ENCODE results near the gene DOCK2.
"Not testable (repeated sequence)": the region's sequence is repeated elsewhere in the genome, so short reads cannot be mapped to it uniquely, and the experiment has no call there.

DOCK2 gene

GRCh38 chr5:169637085-169637548 is at the start of gene DOCK2:
TSS of gene DOCK2 (plus strand) at chr5:169637275. CDS start at chr5:169637327, 52 bp downstream.
- no peak for DNase-seq

GRCh38 chr5:169590602-169591001 is 46.5 kb upstream of the DOCK2 start:
- no peak for DNase-seq

GRCh38 chr5:169591636-169592035 is 45.4 kb upstream of the DOCK2 start:
- DNase-seq = no peak

DNA sequence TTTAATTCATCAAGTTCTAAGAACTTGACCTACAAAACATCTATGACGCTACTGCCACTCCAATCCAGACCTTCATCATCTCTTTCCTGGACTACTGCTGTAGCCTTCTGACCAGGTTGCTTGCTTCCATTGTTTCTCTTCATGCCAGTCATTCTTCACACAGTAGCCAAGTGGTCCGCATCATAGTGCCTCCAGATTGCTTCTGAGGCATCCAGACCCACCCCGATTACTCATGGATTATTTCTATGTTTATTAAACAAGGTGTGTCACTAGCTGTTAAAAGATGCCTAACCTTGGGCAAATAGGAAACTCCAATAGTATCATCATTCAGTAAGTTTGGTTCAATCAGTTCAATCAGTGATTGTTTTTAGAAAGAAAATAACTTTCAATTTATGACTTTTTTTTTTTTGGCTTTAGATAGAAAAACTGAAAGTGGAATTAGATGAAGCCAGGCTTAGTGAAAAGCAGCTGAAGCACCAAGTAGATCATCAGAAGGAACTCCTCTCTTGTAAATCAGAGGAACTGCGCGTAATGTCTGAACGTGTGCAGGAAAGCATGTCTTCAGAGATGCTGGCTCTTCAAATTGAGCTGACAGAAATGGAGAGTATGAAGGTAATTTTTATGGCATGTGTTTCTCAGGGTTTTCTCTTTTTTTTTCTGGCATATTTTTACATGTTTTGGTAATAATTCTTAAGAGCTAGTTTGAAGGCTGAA is 44.0 kb upstream of the DOCK2 start:
- no peak for DNase-seq

GRCh38 chr5:169595172-169595820 is 41.8 kb upstream of the DOCK2 start:
- DNase-seq = no peak

GRCh38 chr5:169599451-169599850 is 37.6 kb upstream of the DOCK2 start:
- no peak for DNase-seq

DNA sequence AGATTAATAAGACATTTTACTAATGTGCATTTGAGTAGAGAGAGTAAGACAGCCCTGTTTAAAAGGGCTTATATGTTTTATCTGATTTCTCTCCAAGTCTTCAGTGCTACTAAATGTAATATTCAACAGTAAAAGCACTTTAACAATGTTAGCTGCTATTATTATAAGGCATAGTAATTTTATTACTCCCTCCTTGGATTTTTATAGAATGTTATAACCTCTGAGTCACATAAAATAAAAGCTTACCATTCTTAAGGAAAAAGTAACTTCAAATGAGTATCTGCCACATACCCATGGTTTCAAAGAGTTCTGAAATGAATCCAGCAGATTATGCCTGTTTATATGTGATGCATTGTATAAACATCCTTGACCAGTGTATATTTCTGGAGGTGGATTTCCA is 34.5 kb upstream of the DOCK2 start:
- no peak for DNase-seq

DNA sequence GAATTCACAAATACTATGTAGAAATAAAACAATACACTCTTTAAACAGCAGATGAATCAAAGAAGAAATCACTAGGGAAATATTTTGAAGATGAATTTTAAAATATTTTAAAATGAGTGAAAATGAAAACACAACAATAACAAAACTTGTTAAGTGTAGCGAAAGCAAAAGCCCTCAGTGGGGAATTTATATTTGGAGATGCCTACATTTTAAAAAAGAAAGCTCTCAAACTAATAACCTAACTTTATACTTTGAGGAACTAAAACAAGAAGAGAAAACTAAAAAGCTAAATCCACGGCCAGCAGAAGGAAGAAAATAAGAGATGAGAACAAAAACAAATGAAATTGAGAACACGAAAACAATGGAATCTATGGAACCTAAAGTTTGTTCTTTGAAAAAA is 30.8 kb upstream of the DOCK2 start:
- DNase-seq = no peak

DNA sequence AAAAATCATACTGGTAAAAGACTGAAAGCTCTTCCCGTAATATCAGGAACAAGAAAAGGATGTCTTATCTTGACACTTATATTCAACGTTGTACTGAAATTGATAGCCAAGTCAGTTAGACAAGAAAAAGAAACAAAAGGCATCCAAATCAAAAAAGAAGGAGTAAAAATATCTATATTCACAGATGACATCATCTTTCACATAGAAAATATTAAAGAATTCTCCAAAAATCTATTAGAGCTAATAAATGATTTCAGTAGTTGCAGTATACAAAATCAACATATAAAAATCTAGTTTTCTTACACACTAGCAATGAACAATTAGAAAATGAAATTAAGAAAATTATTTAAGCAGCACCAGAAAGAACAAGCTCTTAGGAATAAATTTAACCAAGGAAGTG is 29.2 kb upstream of the DOCK2 start:
- DNase-seq = no peak

GRCh38 chr5:169609716-169610115 is 27.4 kb upstream of the DOCK2 start:
- no peak for DNase-seq

- DNase-seq = no peak
These were observed 26.5 kb upstream of the DOCK2 start for GRCh38 chr5:169610606-169611005.

DNA sequence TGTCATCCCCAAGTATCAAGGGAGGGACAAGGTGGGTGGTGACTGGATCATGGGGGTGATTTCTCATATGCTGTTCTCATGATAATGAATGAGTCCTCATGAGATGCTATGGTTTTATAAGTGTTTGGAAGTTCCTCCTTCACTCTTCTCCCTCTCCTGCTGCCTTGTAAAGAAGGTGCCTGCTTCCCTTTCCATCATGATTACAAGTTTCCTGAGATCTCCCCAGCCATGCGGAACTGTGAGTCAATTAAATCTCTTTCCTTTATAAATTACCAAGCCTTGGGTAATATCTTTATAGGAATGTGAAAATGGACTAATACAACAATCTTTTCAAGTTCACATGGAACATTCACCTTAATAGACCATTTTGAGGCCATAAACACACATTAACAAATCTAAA is 21.5 kb upstream of the DOCK2 start:
- DNase-seq = no peak

- DNase-seq = not testable (repeated sequence)
These were observed 12.8 kb upstream of the DOCK2 start for GRCh38 chr5:169624307-169624706.

DNA sequence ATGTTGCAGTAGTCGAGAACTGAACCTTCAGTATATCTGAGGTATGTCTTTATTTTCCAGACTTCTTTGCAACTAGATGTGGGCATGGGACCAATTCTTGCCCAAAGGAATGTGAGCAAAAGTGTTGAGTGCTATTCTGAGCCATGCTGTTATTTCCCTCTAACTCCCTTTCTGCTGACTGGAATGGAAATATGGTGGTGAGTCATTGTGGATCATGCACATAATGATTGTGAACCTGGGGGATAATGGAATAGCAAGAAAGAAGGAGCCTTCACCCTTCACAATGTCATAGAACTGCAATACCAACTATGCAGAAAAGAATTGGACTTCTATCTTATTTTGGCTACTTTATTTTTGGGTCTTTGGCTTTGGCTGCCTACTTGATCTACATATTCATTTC is 10.3 kb upstream of the DOCK2 start:
- no peak for DNase-seq

DNA sequence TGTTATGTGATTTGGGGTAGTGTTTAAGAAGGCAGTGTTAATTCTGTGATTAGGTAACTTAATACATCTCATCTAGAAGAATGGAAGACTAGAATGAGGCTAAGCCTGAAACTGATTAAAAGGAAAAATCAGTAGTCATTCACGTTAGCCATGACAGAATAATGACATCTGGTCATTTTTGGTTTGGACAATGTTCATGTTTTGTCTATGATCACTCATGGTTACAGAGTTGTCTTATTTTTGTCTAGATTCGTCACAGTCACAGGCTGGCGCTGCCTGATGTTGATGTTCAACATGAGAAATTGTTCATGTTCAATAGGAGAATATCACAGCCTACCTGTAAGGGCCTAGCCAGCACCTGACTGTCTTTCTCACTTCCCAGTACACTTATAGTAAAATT is 9.5 kb upstream of the DOCK2 start:
- DNase-seq = no peak

GRCh38 chr5:169628892-169629291 is 8.2 kb upstream of the DOCK2 start:
- no peak for DNase-seq

DNA sequence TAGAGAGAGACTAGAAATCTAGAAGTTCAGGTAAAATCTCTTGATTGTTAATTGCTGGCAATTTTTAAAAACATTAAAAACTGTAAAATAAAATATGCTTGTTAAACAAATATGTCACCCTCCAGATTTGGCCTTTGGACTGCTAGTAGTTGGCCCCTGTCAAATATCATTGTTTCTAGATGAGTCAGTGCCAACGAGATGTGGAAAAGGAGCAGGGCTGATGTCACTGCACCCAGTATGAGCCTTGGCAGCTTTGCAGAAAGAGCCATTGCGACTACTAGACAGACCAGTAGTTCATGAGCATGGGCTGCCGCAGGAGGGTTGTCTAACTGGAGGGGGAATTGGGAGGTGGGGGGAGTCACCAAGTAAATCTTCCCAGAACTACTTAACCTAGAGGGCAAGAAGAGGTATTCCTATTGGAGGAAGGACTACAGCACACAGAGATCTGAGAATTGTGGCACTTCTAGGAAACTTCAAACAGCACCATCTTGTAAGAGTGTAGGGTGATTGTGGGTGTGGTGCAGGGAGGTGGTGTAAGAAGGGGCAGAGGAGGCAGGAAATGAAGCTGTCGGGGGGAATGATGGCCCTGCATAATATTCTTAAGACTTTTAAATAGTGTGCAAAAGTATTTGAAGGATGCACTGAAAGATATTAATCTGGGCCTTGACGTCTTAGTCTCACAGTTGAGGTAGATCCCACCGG is 7.1 kb upstream of the DOCK2 start:
- no peak for DNase-seq

DNA sequence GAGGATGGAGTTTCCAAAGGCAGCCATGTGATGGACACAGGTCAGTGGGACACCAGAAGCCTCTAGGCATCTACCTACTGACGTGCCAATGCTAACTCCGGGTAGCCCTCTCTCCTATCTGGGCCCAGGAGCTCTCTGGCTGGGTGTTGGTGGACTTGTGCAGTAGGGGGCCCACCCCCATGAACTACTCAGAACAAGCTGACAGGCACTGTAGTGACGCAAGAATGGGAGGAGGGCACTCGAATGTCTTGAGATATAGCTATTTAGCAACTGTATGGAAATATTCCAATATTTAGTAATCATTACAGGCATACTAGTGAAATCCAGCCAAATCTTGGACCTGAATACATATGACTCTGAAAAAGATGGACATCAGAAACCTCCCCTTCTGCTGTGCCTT is 5.7 kb upstream of the DOCK2 start:
- DNase-seq = no peak

- DNase-seq = no peak
These were observed 4.1 kb upstream of the DOCK2 start for GRCh38 chr5:169632946-169633345.

DNA sequence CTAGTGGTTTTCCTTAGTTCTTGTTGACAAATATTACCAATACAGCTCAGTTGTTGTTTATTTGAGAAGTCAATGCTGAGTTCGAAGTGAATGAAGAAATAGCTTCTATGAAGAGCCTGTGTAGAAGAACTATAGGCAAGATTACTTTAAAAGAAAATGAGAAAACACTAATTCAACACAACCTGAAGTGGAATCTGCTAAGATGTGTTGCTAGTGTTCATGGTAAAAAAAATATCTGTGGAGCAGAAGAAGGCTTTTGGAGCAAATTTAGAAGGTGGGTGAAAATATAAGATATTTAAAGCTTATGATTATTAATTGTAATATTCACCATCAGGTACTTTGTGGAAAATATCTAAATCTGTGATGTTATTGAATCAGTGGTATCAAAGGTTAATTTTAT is 2.5 kb upstream of the DOCK2 start:
- DNase-seq = no peak

DNA sequence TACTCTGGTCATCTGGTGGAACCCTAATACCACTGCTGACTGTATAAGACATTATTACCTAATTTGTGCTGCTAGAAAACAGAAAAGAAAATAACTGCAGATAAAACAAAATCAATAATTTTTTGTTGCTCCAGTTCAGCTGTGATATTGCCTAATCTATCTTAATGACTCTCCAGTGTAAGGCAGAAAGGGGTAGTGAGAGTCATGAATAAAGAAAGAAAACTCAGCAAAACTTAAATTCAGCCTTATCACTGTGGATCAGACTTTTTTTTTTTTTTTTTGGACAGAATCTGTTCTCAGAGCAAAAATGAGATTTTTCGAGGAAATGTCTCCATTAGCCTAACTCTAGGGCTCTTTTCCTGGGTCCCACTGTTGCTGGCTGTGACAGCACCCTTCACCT is 1.1 kb upstream of the DOCK2 start:
- no peak for DNase-seq

- no peak for DNase-seq
These were observed 494 bp upstream of the DOCK2 start for GRCh38 chr5:169636477-169637084.

DNA sequence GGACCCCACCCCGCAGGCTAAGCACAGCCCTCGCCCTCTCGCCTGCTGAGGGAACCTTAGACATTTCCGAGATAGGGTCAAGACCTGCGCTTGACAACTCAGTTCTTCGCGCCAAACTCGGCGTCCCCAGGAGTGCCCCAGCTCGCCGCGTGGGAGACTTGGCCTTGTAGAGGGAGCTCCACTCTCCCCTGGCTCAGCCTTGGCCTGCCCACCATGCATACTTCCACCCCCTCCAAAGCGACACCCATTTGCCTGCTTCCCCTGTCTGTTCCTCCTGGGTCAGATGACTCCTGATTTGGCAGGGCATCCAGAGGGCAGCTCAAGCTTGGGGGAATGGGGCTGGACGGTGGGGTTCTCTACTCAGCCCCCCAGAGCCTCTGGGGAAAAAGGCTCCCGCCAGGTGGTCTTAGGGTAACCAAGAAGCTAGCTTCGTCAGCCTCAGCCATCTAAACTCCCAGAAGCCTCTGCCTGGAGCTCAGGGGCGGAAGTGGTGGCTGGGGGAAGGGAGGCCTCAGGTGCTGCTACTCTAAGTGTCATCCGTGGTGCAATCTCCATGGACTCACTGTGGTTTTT is 560 bp downstream of the DOCK2 start:
- no peak for DNase-seq

Measured in NCI-H1417 treated with DMSO at 0.1 percent for 48 hours (cell line).